Hepatocyte (in vitro differentiated cells): ENCODE data around the gene TRMT11. TPM values are rescaled to one million over a fixed set of nuclear protein-coding genes. Genes with fewer than 3 reads are reported as not detected.
A peak's percentile ranks its signal among the peaks of the same experiment; 100 is the strongest.

Experiments
- DNase-seq: peaks from one replicate; pipeline ENCODE4 v3.0.0-alpha.2; 2016; ENCODE audit warnings: low spot score
- H2AFZ ChIP-seq: fragments of 200-600 bp; sonication (generic); 2 replicates; pipeline ENCODE4 v1.6.0; 2016; ENCODE audit warnings: antibody characterized with exemption, mild to moderate bottlenecking
- H3K27ac ChIP-seq: fragments of 200-600 bp; sonication (generic); 2 replicates; pipeline ENCODE4 v1.5.1; 2016; ENCODE audit warnings: mild to moderate bottlenecking
- H3K27me3 ChIP-seq: fragments of 200-600 bp; sonication (generic); 2 replicates; pipeline ENCODE4 v1.6.1; 2016
- H3K36me3 ChIP-seq: fragments of 200-600 bp; sonication (generic); replicated peaks from 2 replicates; pipeline ENCODE4 v1.5.1; 2016; ENCODE audit warnings: low read depth; ENCODE audit not compliant: insufficient read depth
- H3K4me1 ChIP-seq: fragments of 200-600 bp; sonication (generic); 2 replicates; pipeline ENCODE4 v1.5.1; 2016; ENCODE audit warnings: mild to moderate bottlenecking, moderate library complexity; ENCODE audit not compliant: insufficient read depth
- H3K4me2 ChIP-seq: fragments of 200-600 bp; sonication (generic); 2 replicates; pipeline ENCODE4 v1.6.0; 2016
- H3K4me3 ChIP-seq: fragments of 200-600 bp; sonication (generic); 2 replicates; pipeline ENCODE4 v1.5.1; 2016; ENCODE audit warnings: mild to moderate bottlenecking
- H3K79me2 ChIP-seq: fragments of 200-600 bp; sonication (generic); 2 replicates; pipeline ENCODE4 v1.6.0; 2017; ENCODE audit warnings: mild to moderate bottlenecking
- H3K9me2 ChIP-seq: fragments of 200-600 bp; sonication (generic); replicated peaks from 2 replicates; pipeline ENCODE4 v1.6.0; 2017; ENCODE audit warnings: mild to moderate bottlenecking; ENCODE audit not compliant: insufficient read depth
- H3K9me3 ChIP-seq: fragments of 200-600 bp; sonication (generic); 2 replicates; pipeline ENCODE4 v1.5.1; 2016; ENCODE audit warnings: low read depth, mild to moderate bottlenecking
- H4K20me1 ChIP-seq: fragments of 200-600 bp; sonication (generic); 2 replicates; pipeline ENCODE4 v1.6.0; 2016; ENCODE audit warnings: mild to moderate bottlenecking; ENCODE audit not compliant: insufficient read depth, poor library complexity, severe bottlenecking
- CTCF ChIP-seq: fragments of 200-600 bp; sonication (generic); IDR thresholded peaks from 2 replicates; pipeline ENCODE4 v1.5.1; 2016; ENCODE audit warnings: antibody characterized with exemption, mild to moderate bottlenecking; ENCODE audit not compliant: poor library complexity
- EZH2 ChIP-seq: fragments of 200-600 bp; sonication (generic); IDR thresholded peaks from 2 replicates; pipeline ENCODE4 v1.6.1; 2016; ENCODE audit warnings: antibody characterized with exemption, mild to moderate bottlenecking, borderline replicate concordance
- EZH2phosphoT487 ChIP-seq: fragments of 200-600 bp; sonication (generic); IDR thresholded peaks from one replicate; pipeline ENCODE4 v1.6.1; 2018; ENCODE audit warnings: antibody characterized with exemption, mild to moderate bottlenecking, low read depth, moderate library complexity; ENCODE audit not compliant: unreplicated experiment, severe bottlenecking
- WGBS: methylation state at CpG from one replicate; pipeline ENCODE4 v1.1.6; 2016; ENCODE audit warnings: low lambda C conversion rate; ENCODE audit errors: missing lambda C conversion rate; 5-methylcytosine and 5-hydroxymethylcytosine counted together
- polyA plus RNA-seq: library from polyadenylated mRNA; unstranded; fragments of >200 nt; fragmentation: Nextera tagmentation; extraction: Ambion mirVana; gene quantifications from 2 replicates; pipeline ENCODE4 v1.2.1, GENCODE V29; 2016
- total RNA-seq: library from RNA; depleted of rRNA; stranded (reverse); fragments of >200 nt; gene quantifications from 2 replicates; pipeline ENCODE4 v1.2.3, GENCODE V29; 2014

The TRMT11 gene
- total and polyA plus RNA-seq, 2 experiments from 2014 or later: 18.6 to 27.6 TPM

DNA sequence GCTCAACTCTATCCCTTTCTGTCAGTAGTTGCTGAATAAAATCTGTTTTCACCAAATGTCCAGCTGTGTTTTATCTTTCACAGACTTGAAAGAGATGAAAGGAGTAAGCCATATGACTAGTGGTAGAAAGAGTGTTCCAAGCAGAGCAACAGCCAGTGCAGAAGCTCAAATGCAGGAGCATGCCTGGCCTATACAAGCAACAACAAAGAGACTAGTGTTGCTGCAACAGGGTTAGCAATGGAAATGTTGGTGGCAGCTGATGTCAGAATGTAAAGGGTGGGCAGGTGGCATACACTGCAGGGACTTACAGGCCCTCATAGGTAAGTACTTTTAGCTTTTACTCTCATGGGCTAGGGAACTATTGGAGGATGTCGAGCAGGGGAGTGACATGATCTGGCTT lies 35.0 kb upstream of the TRMT11 start:
- no peak overlapping the region for H2AFZ ChIP-seq
- DNase-seq: no peak
- WGBS: 74% methylated on average over 1 of the region's 1 CpG

GRCh38 chr6:125952764-125953501 lies 33.4 kb upstream of the TRMT11 start:
- Histone ChIP-seq H2AFZ (no peak overlapping the region), H3K36me3 (no peaks in the 10 kb centered on the region), H3K4me2 (peak overlapping the region; percentile 64), H3K9me2 (no peaks in the 10 kb centered on the region), H3K4me3 (no peak overlapping the region), H3K27ac (no peak overlapping the region), H3K79me2 (peaks cover 5% of the 10 kb centered on the region), H3K27me3 (no peaks in the 10 kb centered on the region), H3K9me3 (no peaks in the 10 kb centered on the region), H3K4me1 (no peaks in the 10 kb centered on the region), H4K20me1 (no peaks in the 10 kb centered on the region)
- peak; percentile 73 for DNase-seq
- TF ChIP-seq EZH2phosphoT487: no peak
- peak; percentile 47 for TF ChIP-seq CTCF
- no peak for TF ChIP-seq EZH2
- 54% methylated on average over 7 of the region's 7 CpGs for WGBS

More for the DNA sequence above, 35.0 kb upstream of the TRMT11 start:
- Histone ChIP-seq H3K9me3 (no peaks in the 10 kb centered on the region), H3K4me1 (peaks cover 7% of the 10 kb centered on the region), H3K4me3 (no peak overlapping the region), H3K79me2 (no peaks in the 10 kb centered on the region), H4K20me1 (no peaks in the 10 kb centered on the region), H3K27me3 (no peaks in the 10 kb centered on the region), H3K36me3 (no peaks in the 10 kb centered on the region), H3K4me2 (no peak overlapping the region), H3K27ac (no peak overlapping the region), H3K9me2 (no peaks in the 10 kb centered on the region)
- TF ChIP-seq CTCF (no peak), EZH2phosphoT487 (no peak), EZH2 (no peak)

DNA sequence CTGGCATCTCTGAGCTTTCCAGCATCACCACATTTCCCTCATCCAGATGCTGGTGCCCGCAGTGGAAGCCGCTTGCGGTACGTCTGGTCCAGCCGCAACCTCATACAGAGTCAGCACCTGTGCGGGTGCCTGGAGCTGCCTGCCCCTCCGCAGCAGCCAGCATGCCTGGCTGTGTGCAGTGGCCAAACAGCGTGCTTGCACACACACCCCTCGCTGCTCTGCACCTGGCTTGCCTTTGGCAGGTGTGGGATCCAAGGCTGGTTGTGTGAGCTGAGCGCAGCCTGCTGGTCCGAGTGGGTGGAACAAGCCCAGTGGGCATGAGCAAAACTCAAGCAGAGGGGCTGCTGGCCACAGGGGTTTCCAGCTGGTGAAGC lies 32.9 kb upstream of the TRMT11 start:
- Histone ChIP-seq H3K4me2 (peak overlapping the region; percentile 64), H3K9me2 (no peaks in the 10 kb centered on the region), H3K27ac (no peak overlapping the region), H3K9me3 (no peaks in the 10 kb centered on the region), H2AFZ (no peak overlapping the region), H4K20me1 (no peaks in the 10 kb centered on the region), H3K4me3 (no peak overlapping the region), H3K27me3 (no peaks in the 10 kb centered on the region), H3K4me1 (peaks cover 5% of the 10 kb centered on the region), H3K79me2 (peaks cover 10% of the 10 kb centered on the region), H3K36me3 (no peaks in the 10 kb centered on the region)
- TF ChIP-seq EZH2 (no peak), CTCF (peak; percentile 59), EZH2phosphoT487 (no peak)
- WGBS: 32% methylated on average over 11 of the region's 11 CpGs
- DNase-seq: peak; percentile 83
